ENCODE measurements around the gene COLGALT1.

Gene COLGALT1

DNA sequence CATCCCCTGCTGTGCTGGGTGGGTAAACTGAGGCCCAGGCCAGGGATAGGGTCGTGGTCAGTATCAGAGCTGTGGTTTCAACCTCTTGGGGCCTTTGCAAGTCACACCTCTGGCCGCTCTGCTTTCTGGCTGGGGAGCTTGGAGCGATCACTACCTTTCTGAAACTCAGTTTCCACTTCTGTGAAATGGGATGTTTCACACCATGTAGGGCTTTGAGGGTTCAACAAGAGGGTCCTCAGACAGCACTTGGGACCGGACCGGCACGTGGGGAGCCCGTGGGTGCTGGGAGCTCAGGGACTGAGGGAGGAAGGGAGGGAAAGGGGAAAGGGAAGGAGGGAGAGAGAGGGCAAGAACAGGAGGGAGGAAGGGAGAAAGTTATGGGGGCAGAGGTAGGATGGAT is 22.9 kb upstream of the COLGALT1 start:
- TF ChIP-seq, protein P1, sequence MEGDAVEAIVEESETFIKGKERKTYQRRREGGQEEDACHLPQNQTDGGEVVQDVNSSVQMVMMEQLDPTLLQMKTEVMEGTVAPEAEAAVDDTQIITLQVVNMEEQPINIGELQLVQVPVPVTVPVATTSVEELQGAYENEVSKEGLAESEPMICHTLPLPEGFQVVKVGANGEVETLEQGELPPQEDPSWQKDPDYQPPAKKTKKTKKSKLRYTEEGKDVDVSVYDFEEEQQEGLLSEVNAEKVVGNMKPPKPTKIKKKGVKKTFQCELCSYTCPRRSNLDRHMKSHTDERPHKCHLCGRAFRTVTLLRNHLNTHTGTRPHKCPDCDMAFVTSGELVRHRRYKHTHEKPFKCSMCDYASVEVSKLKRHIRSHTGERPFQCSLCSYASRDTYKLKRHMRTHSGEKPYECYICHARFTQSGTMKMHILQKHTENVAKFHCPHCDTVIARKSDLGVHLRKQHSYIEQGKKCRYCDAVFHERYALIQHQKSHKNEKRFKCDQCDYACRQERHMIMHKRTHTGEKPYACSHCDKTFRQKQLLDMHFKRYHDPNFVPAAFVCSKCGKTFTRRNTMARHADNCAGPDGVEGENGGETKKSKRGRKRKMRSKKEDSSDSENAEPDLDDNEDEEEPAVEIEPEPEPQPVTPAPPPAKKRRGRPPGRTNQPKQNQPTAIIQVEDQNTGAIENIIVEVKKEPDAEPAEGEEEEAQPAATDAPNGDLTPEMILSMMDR (IDR thresholded peaks at IDR 0.05; ENCODE audit: control insufficient read depth, extremely low read depth, insufficient read depth): no peak
- no peak overlapping the region for H3K4me3 ChIP-seq (ENCODE audit: low read depth, low read length)
- DNase-seq (ENCODE audit: low read depth): no peak

GRCh38 chr19:17534767-17535166 is 20.7 kb upstream of the COLGALT1 start:
- TF ChIP-seq, protein P1 (IDR thresholded peaks at IDR 0.05; ENCODE audit: control insufficient read depth, extremely low read depth, insufficient read depth): no peak
- H3K4me3 ChIP-seq (ENCODE audit: low read depth, low read length): no peak overlapping the region
- DNase-seq (ENCODE audit: low read depth): no peak

GRCh38 chr19:17536955-17537354 is 18.5 kb upstream of the COLGALT1 start:
- TF ChIP-seq, protein P1 (IDR thresholded peaks at IDR 0.05; ENCODE audit: control insufficient read depth, extremely low read depth, insufficient read depth): no peak
- no peak for DNase-seq (ENCODE audit: low read depth)

GRCh38 chr19:17538684-17539237 is 16.7 kb upstream of the COLGALT1 start:
- TF ChIP-seq, protein P1 (IDR thresholded peaks at IDR 0.05; ENCODE audit: control insufficient read depth, extremely low read depth, insufficient read depth): no peak
- DNase-seq (ENCODE audit: low read depth): no peak
- peak overlapping the region; percentile 46 for H3K4me3 ChIP-seq (ENCODE audit: low read depth, low read length)

More at GRCh38 chr19:17536955-17537354, 18.5 kb upstream of the COLGALT1 start:
- no peak overlapping the region for H3K4me3 ChIP-seq (ENCODE audit: low read depth, low read length)

- H3K4me3 ChIP-seq (ENCODE audit: low read depth, low read length): peak overlapping the region; percentile 46
- peak; percentile 67 for DNase-seq (ENCODE audit: low read depth)
- TF ChIP-seq, protein P1 (IDR thresholded peaks at IDR 0.05; ENCODE audit: control insufficient read depth, extremely low read depth, insufficient read depth): peak; percentile 24; the same call in 1 of the 2 replicates
Observed at GRCh38 chr19:17539238-17540117, 16.0 kb upstream of the COLGALT1 start.

- no peak for DNase-seq (ENCODE audit: low read depth)
- H3K4me3 ChIP-seq (ENCODE audit: low read depth, low read length): no peak overlapping the region
- TF ChIP-seq, protein P1 (IDR thresholded peaks at IDR 0.05; ENCODE audit: control insufficient read depth, extremely low read depth, insufficient read depth): no peak
Observed at GRCh38 chr19:17540174-17540573, 15.3 kb upstream of the COLGALT1 start.
